Glomerular visceral epithelial cell (primary cell): ENCODE data around the gene C16orf95.

Experiments
- DNase-seq: peaks from one replicate; pipeline ENCODE4 v3.0.0-alpha.2; 2016; ENCODE audit errors: extremely low spot score

Gene C16orf95

DNA sequence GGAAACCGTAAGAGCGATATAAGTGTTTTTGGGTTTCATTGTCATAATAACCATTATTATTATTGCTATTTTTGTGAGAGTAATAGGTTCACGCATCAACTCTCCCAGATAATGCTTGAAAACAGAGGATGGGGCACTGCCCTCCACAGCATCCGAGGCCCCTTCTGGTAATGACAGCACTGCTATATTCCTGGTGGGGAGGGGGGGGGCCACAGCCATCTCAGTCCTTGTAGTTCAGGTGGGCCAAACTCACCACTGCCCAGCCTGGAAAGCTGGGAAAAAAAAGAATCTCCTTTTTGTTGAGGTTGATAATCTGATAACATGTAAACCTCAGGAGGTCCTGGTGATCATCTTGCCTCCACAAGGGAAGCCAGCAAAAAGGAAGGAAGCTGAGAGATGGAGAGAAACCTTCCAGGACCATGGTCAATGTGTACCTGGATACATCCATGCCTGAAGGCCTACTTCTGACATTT is 706 bp downstream of the C16orf95 start:
- no peak for DNase-seq

DNA sequence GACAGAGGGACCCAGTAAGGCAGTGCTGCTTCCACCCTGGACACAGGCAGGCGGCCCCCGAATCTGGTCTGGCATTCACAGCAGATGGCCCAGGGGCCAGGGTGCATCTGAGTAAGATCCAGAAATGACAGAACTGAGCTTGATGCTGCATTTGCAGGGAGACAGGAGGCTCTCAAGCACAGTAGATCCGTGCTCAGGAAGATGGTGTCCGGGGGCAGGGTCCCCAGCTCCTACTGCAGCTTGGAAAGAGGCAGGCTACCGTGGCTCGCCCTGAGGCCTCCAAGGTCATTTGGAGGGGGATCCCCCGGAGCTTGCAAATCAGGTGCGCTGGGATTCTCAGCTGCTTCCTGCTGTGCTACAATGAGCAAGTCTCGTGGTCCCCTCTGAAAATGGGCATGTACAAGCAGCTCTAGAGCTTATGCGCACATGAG is 2.2 kb downstream of the C16orf95 start:
- DNase-seq, result no peak

DNA sequence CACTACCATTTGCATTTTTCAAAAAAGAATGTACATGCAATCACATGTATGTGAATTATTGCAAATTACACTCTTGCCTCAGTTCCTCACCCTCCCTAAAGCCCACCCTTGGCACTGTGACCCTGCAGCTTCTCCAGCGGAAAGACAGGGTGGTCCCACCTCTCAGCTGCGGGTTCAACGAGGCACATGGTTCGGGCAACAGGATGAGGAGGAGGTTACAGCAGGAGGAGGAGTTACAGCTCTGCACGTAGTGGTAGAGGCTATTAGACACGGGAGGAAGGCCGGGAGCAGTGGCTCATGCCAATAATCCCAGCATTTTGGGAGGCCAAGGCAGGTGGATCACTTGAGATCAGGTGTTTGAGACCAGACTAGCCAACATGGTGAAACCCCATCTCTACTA is 5.2 kb downstream of the C16orf95 start:
- no peak for DNase-seq

DNA sequence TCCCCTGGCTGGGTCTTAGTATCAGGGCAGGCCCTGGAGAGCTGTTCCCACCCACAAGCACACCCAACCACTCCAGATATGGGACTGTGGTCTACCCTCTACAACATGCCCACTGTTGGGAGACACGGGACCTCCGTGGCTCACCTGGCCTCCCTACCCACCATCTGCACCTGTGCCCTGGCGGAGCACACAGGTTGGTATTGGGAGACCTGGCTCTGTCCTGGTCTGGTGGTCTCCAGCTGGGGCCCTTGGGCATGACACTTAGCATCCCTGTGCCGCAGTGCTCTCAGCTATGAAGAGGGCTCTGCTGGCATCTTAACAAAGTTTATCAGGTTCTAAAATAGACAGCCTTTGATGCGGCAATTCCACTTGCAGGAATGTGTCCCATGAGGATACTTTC is 5.8 kb downstream of the C16orf95 start:
- no peak for DNase-seq

DNA sequence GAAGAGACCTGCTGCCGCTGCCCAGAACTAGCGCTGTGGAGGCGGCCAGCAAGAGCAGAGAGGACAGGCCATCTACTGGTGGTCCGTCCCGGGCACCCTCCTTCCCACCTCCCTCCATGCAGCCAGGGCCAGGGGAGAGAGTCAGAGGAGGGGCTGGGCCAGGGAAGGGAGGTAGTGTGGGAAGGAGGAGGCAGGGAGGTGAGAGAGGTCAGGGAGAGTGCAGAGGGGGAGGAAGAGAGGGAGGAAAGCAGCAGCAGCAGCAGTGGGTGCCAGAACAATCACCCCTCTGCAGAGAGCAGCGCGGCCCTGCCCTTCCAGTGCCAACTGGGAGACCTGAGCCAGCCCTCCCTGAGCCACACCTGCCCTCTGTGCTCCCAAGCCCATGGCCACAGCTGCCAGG is 6.6 kb downstream of the C16orf95 start:
- DNase-seq, result no peak

DNA sequence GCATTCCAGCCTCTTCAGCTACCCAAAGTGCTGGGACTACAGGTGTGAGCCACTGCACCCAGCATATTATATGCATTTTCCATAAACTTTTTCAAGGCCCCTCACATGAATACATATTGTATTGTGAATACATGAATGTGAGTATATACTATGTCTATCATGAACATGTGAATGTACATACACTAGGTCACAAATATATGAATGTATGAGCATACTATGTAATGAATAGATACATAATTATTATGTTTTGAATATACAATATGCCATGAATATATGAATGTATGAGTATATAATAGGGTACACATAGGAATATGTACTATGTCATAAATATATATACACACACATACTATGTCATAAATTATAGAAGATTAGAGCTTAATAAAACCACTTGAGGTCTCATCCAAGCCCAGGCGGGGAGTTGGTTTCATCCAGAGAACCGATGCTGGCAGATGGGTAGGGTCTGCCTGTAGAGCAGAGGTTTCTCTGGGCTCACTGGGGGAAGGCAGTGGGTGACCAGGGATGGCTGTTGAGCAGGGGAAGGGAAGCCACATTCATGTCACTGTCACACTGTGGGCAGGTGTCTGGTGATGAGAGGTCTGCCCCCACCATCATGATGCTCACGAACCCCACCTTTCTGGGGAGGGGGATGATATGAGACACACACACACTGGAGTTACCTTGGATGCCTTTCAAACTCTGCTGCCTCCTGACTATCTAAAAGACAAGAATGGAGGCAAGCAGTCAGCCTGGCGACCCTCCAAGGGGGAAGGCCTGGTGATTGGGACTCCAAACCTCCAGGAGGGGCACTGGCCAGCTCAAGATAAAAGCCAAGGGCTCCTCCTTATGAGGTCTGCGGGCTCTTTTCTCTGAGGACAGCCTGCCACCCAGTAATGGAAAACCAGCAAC is 7.3 kb downstream of the C16orf95 start:
- no peak for DNase-seq

DNA sequence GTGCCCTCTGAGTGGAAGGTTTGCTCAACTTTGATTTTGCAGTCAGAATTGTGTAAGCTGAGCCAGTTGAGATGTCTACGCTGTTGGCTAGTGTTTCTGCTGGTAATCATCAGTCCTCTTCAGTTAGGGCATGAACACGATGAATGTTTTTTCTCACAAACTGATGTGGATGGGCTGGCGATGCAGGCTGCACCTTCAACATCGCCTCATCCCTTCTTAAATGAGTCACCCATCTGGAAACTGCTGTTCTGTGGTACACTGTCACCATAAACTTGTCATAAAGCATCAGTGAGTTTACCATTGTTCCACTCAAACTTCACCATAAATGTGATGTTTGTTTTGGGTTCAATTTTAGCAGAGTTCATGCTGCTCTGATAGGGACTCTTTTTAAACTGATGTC is 8.4 kb downstream of the C16orf95 start:
- DNase-seq, result no peak

DNA sequence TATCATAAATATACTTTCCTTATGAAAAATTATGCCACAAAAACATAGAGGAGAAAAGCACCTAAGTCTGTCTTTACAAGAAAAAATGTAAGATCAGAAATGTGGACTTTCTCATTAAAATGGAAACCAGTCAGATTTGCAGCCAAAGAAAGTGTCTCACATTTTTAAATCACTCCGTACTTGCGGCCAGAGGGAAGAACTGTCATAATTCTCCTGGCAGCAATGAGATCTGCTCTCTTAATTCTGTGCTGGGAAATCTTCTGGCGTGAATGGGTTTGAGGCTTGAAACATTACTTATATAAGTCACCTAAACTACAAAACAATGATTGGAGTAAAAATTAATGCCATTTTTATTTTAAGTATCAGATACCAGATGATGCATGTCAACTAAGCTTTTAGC is 10.7 kb downstream of the C16orf95 start:
- no peak for DNase-seq

DNA sequence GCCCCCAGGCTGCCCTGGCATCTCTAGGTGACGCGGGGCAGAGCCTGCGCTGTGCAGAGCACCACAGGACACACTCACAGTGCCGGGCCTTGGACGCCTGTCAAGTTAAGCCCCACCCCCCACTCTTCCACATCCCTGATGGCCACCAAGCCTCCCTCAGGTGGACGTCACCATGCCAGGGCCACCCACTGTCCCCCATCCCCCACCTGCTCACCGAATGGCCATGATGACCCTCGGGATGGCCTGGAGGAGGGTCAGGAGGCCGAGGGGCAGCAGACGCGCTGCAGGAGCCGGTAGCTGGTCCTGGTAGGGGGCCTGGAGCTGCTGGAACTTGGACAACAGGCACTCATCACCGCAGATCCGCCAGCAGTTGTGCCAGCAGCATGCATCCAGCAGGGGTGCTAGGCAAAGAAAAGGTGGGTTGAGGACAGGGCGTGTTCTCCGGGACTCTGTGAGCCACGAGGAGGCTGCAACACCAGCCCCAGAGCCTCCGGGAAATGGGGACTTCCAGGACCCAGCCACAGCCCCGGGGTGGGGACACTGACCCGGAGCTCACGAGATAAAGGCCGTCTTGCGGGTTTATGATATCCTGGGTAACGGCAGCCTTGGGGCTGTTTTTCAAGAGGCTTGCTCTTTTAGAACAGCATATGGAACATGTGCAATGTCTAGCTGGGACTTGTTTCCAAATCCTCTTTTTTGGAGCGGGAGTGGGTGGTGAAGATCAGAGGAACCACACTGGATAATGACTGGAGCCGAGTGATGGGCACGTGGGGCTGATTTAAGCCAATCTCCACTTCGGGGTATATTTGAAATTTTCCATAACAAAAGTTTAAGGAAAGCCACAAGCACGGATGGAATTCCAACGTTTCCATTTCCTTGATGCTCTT is 11.4 kb downstream of the C16orf95 start:
- no peak for DNase-seq

DNA sequence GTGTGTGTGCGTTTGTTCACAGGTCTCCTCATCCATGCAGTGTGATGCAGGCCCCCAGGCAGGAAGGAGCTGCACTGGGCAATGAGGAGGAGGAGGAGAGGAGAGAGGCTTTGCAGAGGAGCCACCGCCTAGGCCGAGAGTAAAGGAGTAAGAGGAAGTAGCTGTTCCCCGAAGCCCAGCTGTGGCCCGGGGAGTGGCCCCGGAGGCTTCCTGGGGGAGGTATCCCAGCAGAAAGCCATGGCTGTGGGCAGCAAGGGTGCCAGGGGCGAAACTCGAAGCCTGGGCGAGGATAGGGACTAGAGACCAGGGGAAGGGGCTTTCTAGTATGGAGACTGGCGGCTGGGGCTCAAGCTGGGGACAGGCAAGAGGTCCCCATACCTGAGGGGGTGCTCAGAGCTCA is 12.2 kb downstream of the C16orf95 start:
- no peak for DNase-seq

DNA sequence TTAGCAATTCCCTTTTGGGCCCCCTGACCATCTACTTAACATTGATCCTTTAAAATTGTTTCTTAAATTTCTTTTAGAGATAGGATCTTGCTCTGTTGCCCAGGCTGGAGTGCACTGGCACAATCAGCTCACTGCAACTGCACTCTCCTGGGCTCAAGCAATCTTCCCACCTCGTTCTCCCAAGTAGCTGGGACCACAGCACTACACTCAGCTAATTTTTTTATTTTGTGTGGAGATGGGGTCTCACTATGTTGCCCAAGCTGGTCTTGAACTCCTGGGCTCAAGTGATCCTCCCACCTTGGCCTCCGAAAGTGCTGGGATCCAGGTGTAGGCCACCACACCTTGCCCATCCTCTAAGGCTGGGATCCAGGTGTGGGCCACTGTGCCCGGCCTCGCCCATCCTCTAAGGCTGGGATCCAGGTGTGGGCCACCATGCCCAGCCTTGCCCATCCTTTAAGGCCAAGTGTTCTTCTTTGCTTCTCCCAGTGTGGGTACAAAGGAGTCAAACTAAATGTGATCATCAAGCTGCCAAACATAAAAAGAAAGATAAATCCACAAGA is 13.2 kb downstream of the C16orf95 start:
- DNase-seq, result no peak

DNA sequence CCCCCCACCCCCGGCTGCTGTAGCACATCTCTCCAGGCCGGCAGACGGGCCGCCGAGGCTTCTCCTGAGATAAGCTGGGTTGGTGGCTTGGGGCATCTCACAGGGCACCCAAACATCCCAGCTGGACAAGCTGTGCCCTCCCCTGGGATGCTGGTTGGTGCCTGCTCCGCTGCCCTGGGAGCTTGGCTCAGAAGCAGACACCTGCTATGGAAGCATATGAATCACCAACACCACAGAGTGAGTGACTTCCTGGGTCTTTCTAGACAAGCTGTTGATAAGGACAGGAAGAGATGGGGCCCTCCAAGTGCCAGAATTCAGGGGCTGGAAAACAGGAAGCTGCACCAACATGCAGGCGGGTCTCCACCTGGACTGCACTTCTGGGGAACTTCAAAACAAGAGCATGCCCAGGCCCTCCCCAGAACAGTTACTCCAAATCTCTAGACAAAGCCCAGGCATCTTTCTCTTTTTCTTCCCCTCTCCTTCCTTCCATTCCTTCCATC is 13.7 kb downstream of the C16orf95 start:
- DNase-seq, result peak; percentile 42

DNA sequence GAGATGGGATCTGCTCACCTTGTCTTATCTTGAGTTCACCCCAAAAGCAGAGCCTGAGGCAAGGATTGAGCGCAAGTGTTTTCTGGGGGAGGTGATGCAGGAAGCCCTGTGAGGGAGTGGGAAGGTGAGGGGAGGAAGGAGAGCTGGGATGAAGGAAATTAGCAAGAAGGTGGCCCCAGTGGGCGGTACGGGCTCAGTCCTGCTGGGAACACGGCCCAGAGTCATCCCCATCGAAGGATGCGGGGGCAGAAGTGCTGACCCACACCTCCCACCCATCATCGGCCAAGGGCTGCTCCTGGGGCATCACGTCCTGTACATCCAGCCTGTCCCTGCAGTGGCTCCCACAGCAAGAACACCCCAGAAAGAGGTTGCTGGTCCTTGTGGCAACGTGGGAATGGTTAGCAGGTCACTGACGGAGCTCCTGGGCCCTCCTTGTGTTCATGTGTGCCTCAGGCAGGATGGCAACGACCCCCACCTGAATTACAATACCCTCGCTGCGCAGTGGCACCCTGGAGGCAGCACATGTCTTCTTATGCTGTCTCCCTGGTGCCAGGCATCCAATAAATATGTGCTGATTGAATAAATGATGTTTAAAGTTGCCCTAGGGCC is 18.2 kb downstream of the C16orf95 start:
- no peak for DNase-seq

DNA sequence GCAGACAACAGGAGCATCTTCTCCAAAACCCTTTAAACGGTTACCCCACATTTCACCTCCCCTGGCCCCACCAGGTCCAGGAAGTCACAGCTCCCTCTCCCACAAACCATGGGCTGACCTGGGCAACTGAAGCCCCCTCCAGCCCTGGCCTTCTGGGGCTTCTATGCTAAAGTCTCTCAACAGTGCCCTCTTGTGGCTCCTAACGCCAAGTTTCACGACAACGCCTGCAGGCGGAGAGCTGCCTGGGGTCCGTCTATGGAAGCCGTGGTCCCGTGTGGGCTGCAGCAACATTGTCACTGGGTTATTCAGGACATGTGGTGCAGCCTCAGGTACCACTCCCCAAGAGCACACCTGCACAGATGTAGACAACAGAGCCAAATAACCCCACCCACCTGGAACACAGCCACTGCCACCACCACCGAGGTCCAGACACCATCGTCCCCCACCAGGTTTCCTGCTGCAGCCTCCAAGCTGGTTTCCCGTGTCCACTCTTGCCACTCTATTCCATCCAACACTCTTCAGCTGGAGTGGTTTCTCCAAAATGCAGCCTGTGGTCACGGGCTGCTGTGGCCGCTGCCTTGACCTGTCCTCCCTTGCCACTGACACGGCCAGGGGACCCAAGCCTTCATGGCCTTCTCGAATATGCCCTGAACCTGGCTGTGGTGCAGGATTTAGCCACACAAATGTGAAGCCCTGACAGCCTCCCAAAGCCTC is 19.1 kb downstream of the C16orf95 start:
- DNase-seq, result no peak

DNA sequence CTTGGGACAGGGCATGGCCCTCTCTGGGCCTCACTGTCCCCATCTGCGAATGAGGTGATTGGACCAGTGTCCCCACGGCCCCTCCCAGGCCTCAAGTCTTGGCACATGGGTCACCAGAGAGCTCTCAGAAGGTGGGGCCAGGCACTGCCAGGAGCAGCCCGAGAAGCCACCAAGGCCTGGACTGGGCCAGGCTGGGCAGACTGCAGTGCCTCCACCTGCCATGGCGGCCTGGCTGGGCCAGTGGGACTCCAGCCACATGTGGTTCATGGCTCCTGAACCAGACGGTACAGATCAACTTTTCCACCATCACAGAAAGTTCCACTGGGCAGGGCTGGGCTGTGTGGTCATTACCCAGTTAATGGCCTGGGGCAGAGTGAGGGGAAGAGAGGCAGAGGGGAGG is 19.8 kb downstream of the C16orf95 start:
- no peak for DNase-seq

DNA sequence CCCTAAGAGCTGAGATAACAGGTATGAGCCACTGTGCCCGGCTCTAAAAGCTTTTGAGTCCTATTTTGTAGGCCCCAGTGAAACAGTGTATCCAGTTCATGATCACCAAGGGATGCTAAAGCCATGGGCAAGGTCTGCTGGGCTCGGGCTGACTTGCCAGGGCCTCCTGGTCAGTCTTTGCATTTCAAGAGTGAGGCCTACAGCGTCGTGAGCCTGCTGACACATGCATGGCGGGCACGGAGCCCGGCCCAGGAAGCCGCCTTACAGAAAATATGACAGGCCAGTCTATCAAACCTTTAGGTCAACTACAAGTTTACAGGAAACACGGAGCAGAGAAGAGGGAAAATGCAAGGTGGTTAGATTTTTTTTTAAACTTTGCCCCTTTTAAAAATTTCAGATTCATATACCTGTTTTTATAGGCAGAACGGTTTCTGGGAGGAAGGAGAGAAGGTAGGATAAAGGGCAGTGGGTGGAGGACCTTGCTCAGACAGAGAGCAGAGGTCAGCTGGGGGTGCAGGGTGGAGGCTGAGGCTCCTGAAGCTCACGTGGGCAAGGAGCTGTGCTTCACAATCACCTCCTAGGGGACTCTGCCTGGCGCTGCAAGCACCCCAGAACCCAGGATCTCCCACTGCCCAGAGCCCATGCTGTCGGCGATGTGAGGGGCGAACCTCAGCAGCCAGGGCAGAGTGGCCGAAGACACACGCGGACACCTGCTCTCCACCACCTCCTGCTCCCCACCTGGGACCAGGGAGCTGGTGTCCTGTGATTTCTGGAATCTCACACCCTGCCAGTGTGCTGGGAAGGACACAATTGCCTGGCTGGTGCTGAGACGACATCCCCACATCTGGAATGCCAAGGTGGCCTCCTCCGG is 21.3 kb downstream of the C16orf95 start:
- no peak for DNase-seq

DNA sequence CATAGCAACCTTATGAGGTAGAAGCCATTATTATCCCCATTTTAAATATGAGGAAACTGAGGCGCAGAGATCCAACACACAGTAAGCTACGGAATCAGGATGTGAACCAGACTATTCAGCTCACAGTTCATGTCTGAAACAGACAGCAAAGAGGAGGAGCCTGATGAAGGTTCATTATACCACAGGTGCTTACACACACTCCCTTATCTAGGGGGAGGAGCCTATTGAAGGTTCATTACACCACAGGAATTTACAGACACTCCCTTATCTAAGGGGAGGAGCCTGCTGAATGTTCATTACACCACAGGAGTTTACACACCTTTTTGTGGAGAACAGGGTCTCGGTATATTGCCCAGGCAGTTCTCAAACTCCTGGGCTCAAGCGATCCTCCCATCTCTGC is 21.9 kb downstream of the C16orf95 start:
- DNase-seq, result no peak

DNA sequence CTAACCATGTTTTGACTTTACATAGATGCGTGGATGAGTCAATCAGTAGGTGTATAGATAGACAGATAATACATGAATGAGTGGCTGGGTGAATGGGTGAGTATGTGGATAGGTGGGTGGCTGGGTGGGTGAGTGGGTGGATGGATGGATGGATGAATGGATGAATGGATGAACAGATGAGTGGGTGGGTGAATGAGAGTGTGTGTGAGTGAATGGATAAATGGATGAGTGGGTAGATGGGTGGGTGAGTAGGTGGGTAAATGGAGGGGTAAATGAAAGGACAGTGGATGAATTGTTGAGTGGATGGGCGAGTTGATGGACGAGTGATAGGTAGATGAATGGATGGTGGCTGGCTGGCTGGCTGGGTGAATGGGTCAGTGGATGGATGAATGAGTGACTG is 23.2 kb downstream of the C16orf95 start:
- no peak for DNase-seq

DNA sequence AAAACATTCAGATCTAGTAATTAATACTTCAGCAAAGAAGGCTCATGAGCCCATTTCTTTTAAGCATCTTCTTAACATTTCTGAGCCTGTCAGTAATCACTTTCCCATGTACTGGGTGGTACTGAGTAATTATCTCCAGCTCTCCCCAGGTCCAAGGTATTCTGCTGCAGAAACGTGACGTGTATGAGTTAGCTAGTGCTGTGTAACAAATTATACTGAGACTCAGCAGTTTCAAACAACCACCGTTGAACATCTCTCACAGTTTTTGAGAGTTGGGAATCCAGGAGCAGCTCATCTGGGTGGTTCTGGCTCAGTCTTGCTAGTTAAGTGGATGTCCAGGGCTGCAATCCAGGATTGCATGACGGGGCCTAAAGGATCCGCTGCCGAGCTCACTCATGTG is 25.2 kb downstream of the C16orf95 start:
- DNase-seq, result no peak

DNA sequence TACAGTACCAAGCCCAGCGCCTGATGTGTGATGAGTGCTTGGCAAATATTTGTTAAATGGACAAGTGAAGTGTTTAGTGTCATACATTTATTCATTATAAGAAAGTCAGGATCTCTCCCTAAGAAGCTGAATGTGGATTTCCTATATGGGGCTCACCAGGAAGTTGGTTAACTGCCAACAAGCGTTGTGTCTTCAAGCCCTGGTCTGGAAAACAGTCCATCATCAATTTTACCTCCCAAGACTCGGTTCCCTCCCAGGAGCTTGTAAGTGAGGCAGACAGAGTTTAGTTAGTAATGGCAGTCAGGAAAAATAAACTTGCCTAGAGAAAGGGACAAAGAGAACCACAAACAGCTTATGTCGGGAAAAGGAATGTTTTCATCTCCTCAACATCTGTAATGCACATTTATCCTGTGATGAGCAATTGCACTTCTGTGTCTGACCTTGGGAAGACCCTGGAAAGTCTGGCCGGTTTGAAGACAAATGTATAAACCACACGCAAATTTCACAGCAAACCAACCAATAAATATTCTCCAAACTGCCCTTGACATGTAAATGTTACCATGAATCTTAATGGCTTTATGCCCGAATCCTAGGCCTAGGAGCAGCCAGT is 28.3 kb downstream of the C16orf95 start:
- DNase-seq, result no peak
